Loucy (cell line): Measurements from ENCODE around the gene STAU1.

Experiments
- H2AFZ ChIP-seq: fragments of 200-600 bp; sonication (generic); 2 replicates; pipeline ENCODE4 v1.6.0; 2016; ENCODE audit warnings: antibody characterized with exemption, mild to moderate bottlenecking, low read length, moderate library complexity
- H3F3A ChIP-seq: fragments of 200-600 bp; 2 replicates; pipeline ENCODE4 v1.6.0; 2016; ENCODE audit warnings: antibody characterized with exemption, low read depth, mild to moderate bottlenecking
- H3K27me3 ChIP-seq: fragments of 200-600 bp; sonication (generic); 2 replicates; pipeline ENCODE4 v1.6.1; 2014; ENCODE audit warnings: low read length, mild to moderate bottlenecking; ENCODE audit not compliant: insufficient read depth, poor library complexity, severe bottlenecking
- H3K36me3 ChIP-seq: fragments of 200-600 bp; sonication (generic); 2 replicates; pipeline ENCODE4 v1.6.1; 2016; ENCODE audit warnings: low read length; ENCODE audit not compliant: insufficient read depth
- H3K4me1 ChIP-seq: fragments of 200-600 bp; sonication (generic); 2 replicates; pipeline ENCODE4 v1.5.1; 2014; ENCODE audit warnings: low read length, mild to moderate bottlenecking; ENCODE audit not compliant: insufficient read depth, poor library complexity, severe bottlenecking
- H3K4me2 ChIP-seq: fragments of 200-600 bp; sonication (generic); 2 replicates; pipeline ENCODE4 v1.6.0; 2014; ENCODE audit warnings: antibody characterized with exemption, low read length, low read depth, mild to moderate bottlenecking; ENCODE audit not compliant: poor library complexity, severe bottlenecking
- H3K4me3 ChIP-seq: fragments of 200-600 bp; sonication (generic); 2 replicates; pipeline ENCODE4 v1.5.1; 2014; ENCODE audit warnings: low read length, mild to moderate bottlenecking, mixed read lengths; ENCODE audit not compliant: poor library complexity, severe bottlenecking
- H3K79me2 ChIP-seq: fragments of 200-600 bp; sonication (generic); 2 replicates; pipeline ENCODE4 v1.6.1; 2014; ENCODE audit warnings: low read length; ENCODE audit not compliant: insufficient read depth
- H3K9ac ChIP-seq: fragments of 200-600 bp; sonication (generic); 2 replicates; pipeline ENCODE4 v1.6.0; 2014; ENCODE audit warnings: mild to moderate bottlenecking, low read depth, low read length, moderate library complexity; ENCODE audit not compliant: poor library complexity, severe bottlenecking
- H3K9me2 ChIP-seq: fragments of 200-600 bp; sonication (generic); replicated peaks from 2 replicates; pipeline ENCODE4 v1.6.1; 2016; ENCODE audit warnings: low read depth, low read length, mixed read lengths
- H3K9me3 ChIP-seq: fragments of 200-600 bp; sonication (generic); 2 replicates; pipeline ENCODE4 v1.6.1; 2014; ENCODE audit warnings: mild to moderate bottlenecking, antibody characterized with exemption, low read length, low read depth; ENCODE audit not compliant: insufficient read depth
- H4K20me1 ChIP-seq: fragments of 200-600 bp; sonication (generic); 2 replicates; pipeline ENCODE4 v1.6.0; 2014; ENCODE audit warnings: antibody characterized with exemption, low read length, mild to moderate bottlenecking; ENCODE audit not compliant: insufficient read depth, poor library complexity, severe bottlenecking
- EZH2phosphoT487 ChIP-seq: fragments of 200-600 bp; IDR thresholded peaks from 2 replicates; pipeline ENCODE4 v1.6.1; 2018; ENCODE audit warnings: antibody characterized with exemption, mild to moderate bottlenecking, moderate library complexity, borderline replicate concordance
- TF ChIP-seq, protein P1 (sequence below): fragments of 200-600 bp; sonication (generic); conservative IDR thresholded peaks from 2 replicates; pipeline ENCODE4 v1.5.1; 2014; ENCODE audit warnings: mild to moderate bottlenecking, antibody characterized with exemption, low read length

The STAU1 gene

DNA sequence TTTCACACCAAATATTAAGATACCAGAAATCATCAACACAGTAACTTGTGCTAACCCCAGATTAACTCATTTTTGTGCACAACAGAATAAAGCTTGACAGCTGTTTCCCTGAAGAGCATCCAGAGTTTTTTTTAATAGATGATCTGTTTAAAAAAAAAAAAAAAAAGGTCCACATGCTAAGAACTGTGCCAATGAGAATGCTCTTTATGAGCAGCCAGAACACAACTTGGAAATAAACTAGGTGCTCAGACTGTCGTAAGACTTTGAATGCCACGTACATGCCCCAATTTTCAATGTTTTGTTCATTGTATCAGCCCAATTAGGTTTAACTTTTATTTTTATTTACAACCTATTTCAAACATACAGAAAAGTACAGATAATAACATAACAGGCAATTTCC, 47.3 kb downstream of the STAU1 start:
- no peak overlapping the region for H3K4me3 ChIP-seq
- H3K4me2 ChIP-seq = no peak overlapping the region
- H2AFZ ChIP-seq = no peak overlapping the region
- TF ChIP-seq, protein P1, sequence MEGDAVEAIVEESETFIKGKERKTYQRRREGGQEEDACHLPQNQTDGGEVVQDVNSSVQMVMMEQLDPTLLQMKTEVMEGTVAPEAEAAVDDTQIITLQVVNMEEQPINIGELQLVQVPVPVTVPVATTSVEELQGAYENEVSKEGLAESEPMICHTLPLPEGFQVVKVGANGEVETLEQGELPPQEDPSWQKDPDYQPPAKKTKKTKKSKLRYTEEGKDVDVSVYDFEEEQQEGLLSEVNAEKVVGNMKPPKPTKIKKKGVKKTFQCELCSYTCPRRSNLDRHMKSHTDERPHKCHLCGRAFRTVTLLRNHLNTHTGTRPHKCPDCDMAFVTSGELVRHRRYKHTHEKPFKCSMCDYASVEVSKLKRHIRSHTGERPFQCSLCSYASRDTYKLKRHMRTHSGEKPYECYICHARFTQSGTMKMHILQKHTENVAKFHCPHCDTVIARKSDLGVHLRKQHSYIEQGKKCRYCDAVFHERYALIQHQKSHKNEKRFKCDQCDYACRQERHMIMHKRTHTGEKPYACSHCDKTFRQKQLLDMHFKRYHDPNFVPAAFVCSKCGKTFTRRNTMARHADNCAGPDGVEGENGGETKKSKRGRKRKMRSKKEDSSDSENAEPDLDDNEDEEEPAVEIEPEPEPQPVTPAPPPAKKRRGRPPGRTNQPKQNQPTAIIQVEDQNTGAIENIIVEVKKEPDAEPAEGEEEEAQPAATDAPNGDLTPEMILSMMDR = no peak
- TF ChIP-seq EZH2phosphoT487 = no peak
- no peaks in the 10 kb centered on the region for H3K9me2 ChIP-seq
- H3F3A ChIP-seq = no peaks in the 10 kb centered on the region
- 0 out of 2 replicates have a peak, but pooled peaks cover 22% of the 10 kb centered on the region for H3K79me2 ChIP-seq
- H3K4me1 ChIP-seq = no peaks in the 10 kb centered on the region
- peaks cover 4% of the 10 kb centered on the region for H4K20me1 ChIP-seq
- H3K9me3 ChIP-seq = no peaks in the 10 kb centered on the region
- H3K36me3 ChIP-seq = peaks cover 51% of the 10 kb centered on the region; the same call in 1 of the 2 replicates
- H3K9ac ChIP-seq = no peak overlapping the region
- no peaks in the 10 kb centered on the region for H3K27me3 ChIP-seq

DNA sequence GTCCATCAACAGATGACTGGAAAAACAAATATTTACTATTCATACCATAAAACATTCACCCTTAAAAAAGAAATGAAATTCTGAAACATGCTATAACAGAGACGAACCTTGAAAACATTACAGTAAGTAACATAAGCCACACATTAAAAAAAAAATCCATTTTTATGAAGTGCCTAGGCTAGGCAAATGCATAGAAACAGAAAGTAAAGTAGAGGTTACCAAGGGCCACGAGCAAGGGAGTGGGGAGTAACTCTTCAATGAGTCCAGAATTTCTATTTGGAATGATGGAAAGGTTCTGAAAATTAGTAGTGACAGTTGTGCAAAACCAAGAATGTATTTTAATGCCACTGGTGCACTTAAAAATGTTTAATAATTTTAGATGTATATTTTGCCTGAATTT, 47.7 kb downstream of the STAU1 start:
- Histone ChIP-seq H3K9me3 (no peaks in the 10 kb centered on the region), H3F3A (no peaks in the 10 kb centered on the region; the same call in 1 of the 2 replicates), H3K79me2 (0 out of 2 replicates have a peak, but pooled peaks cover 22% of the 10 kb centered on the region), H2AFZ (no peak overlapping the region), H3K4me1 (no peaks in the 10 kb centered on the region), H4K20me1 (peaks cover 4% of the 10 kb centered on the region), H3K27me3 (no peaks in the 10 kb centered on the region), H3K36me3 (peaks cover 52% of the 10 kb centered on the region; the same call in 1 of the 2 replicates), H3K4me3 (no peak overlapping the region), H3K4me2 (no peak overlapping the region), H3K9ac (no peak overlapping the region), H3K9me2 (no peaks in the 10 kb centered on the region)
- no peak for TF ChIP-seq EZH2phosphoT487
- TF ChIP-seq, protein P1 = no peak

DNA sequence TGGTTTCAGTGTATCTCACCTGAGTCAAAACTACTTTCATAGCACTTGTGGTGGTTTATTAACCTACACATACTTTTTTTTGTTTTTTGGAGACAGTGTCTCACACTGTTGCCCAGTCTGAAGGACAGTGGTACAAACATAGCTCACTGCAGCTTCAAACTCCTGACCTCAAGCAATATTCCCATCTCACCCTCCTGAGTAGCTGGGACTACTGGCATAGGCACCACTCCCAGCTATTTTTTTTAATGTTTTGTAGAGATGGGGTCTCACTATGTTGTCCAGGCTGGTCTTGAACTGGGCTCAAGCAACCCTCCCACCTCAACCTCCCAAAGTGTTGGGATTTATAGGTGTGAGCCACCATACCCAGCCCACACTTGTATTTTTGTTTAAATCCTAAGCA, 49.7 kb downstream of the STAU1 start:
- Histone ChIP-seq H3K79me2 (0 out of 2 replicates have a peak, but pooled peaks cover 17% of the 10 kb centered on the region), H4K20me1 (no peaks in the 10 kb centered on the region), H3K4me3 (no peak overlapping the region), H3K4me1 (no peaks in the 10 kb centered on the region), H3K9me3 (no peaks in the 10 kb centered on the region), H3K27me3 (no peaks in the 10 kb centered on the region), H3K36me3 (peaks cover 54% of the 10 kb centered on the region; the same call in 1 of the 2 replicates), H3F3A (no peaks in the 10 kb centered on the region; the same call in 1 of the 2 replicates), H3K4me2 (no peak overlapping the region), H2AFZ (no peak overlapping the region), H3K9ac (no peak overlapping the region), H3K9me2 (no peaks in the 10 kb centered on the region)
- no peak for TF ChIP-seq EZH2phosphoT487
- TF ChIP-seq, protein P1 = no peak
